Measurements from ENCODE around the gene BSPRY. TPM values are rescaled to one million over a fixed set of nuclear protein-coding genes. Genes with fewer than 3 reads are reported as not detected.

Gene BSPRY
- total and polyA plus RNA-seq, 2 experiments from 2014 or later = 4.8 to 6.6 TPM

GRCh38 chr9:113307396-113307975 lies 41.9 kb upstream of the BSPRY start:
- H3K36me3 ChIP-seq (ENCODE audit: insufficient read depth) = no peaks in the 10 kb centered on the region
- H3K27ac ChIP-seq (ENCODE audit: low read depth) = no peak overlapping the region
- DNase-seq (ENCODE audit: low spot score) (no peak), ATAC-seq (no peak)
- no peaks in the 10 kb centered on the region for H3F3A ChIP-seq (replicated peaks; ENCODE audit: low read depth)
- H3K27me3 ChIP-seq (ENCODE audit: insufficient read depth) = no peaks in the 10 kb centered on the region
- no peaks in the 10 kb centered on the region for H3K4me1 ChIP-seq (ENCODE audit: insufficient read depth)
- TF ChIP-seq STAT1 (IDR thresholded peaks at IDR 0.05; ENCODE audit: unreplicated experiment) (no peak), POLR2AphosphoS5 (IDR thresholded peaks at IDR 0.05; ENCODE audit: low read depth) (no peak), EZH2 (IDR thresholded peaks at IDR 0.05; ENCODE audit: low read depth, unreplicated experiment) (no peak), NANOG (IDR thresholded peaks at IDR 0.05; ENCODE audit: borderline replicate concordance) (no peak), CREB1 (CRISPR knock-in tag; IDR thresholded peaks at IDR 0.05; ENCODE audit: low read depth) (no peak), EZH2phosphoT487 (IDR thresholded peaks at IDR 0.05; ENCODE audit: unreplicated experiment) (no peak)
- H3K79me2 ChIP-seq (replicated peaks; ENCODE audit: insufficient read depth) = no peaks in the 10 kb centered on the region
- Mint-ChIP-seq H3K27me3 (ENCODE audit: insufficient read depth, low read depth, poor library complexity) (peaks cover 3% of the 10 kb centered on the region), H3K27ac (no peak overlapping the region), H3K36me3 (ENCODE audit: low read depth) (no peaks in the 10 kb centered on the region), H3K4me1 (peaks cover 5% of the 10 kb centered on the region; the same call in 1 of the 3 replicates), H3K9me3 (no peaks in the 10 kb centered on the region), H3K4me3 (no peak overlapping the region)
- H3K9me2 ChIP-seq (ENCODE audit: insufficient read depth) = no peaks in the 10 kb centered on the region
- H3K4me3 ChIP-seq = no peak overlapping the region
- H3K4me2 ChIP-seq = no peak overlapping the region
- peaks cover 4% of the 10 kb centered on the region; the same call in 1 of the 2 replicates for H4K20me1 ChIP-seq (replicated peaks; ENCODE audit: insufficient read depth)
- H2AFZ ChIP-seq = no peak overlapping the region

GRCh38 chr9:113309204-113309813 lies 40.0 kb upstream of the BSPRY start:
- Histone ChIP-seq H3K27ac (ENCODE audit: low read depth) (no peak overlapping the region), H2AFZ (no peak overlapping the region), H3F3A (replicated peaks; ENCODE audit: low read depth) (no peaks in the 10 kb centered on the region), H4K20me1 (replicated peaks; ENCODE audit: insufficient read depth) (peaks cover 4% of the 10 kb centered on the region; the same call in 1 of the 2 replicates), H3K9me2 (ENCODE audit: insufficient read depth) (no peaks in the 10 kb centered on the region), H3K27me3 (ENCODE audit: insufficient read depth) (no peaks in the 10 kb centered on the region), H3K4me1 (ENCODE audit: insufficient read depth) (no peaks in the 10 kb centered on the region), H3K4me2 (no peak overlapping the region), H3K36me3 (ENCODE audit: insufficient read depth) (no peaks in the 10 kb centered on the region), H3K79me2 (replicated peaks; ENCODE audit: insufficient read depth) (no peaks in the 10 kb centered on the region), H3K4me3 (no peak overlapping the region)
- H3K9me3 Mint-ChIP-seq = no peaks in the 10 kb centered on the region
- no peaks in the 10 kb centered on the region for H3K36me3 Mint-ChIP-seq (ENCODE audit: low read depth)
- H3K4me3 Mint-ChIP-seq = no peak overlapping the region
- H3K27me3 Mint-ChIP-seq (ENCODE audit: insufficient read depth, low read depth, poor library complexity) = peaks cover 2% of the 10 kb centered on the region
- ATAC-seq (no peak; the same call in 2 of the 3 replicates), DNase-seq (ENCODE audit: low spot score) (peak; percentile 51)
- H3K27ac Mint-ChIP-seq = no peak overlapping the region
- TF ChIP-seq, protein P1, sequence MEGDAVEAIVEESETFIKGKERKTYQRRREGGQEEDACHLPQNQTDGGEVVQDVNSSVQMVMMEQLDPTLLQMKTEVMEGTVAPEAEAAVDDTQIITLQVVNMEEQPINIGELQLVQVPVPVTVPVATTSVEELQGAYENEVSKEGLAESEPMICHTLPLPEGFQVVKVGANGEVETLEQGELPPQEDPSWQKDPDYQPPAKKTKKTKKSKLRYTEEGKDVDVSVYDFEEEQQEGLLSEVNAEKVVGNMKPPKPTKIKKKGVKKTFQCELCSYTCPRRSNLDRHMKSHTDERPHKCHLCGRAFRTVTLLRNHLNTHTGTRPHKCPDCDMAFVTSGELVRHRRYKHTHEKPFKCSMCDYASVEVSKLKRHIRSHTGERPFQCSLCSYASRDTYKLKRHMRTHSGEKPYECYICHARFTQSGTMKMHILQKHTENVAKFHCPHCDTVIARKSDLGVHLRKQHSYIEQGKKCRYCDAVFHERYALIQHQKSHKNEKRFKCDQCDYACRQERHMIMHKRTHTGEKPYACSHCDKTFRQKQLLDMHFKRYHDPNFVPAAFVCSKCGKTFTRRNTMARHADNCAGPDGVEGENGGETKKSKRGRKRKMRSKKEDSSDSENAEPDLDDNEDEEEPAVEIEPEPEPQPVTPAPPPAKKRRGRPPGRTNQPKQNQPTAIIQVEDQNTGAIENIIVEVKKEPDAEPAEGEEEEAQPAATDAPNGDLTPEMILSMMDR (conservative IDR thresholded peaks at IDR 0.05; ENCODE audit: low read depth in 2 of 2) = peak; percentile 76 to 92
- no peak for TF ChIP-seq STAT1 (IDR thresholded peaks at IDR 0.05; ENCODE audit: unreplicated experiment)
- no peaks in the 10 kb centered on the region for H3K4me1 Mint-ChIP-seq

DNA sequence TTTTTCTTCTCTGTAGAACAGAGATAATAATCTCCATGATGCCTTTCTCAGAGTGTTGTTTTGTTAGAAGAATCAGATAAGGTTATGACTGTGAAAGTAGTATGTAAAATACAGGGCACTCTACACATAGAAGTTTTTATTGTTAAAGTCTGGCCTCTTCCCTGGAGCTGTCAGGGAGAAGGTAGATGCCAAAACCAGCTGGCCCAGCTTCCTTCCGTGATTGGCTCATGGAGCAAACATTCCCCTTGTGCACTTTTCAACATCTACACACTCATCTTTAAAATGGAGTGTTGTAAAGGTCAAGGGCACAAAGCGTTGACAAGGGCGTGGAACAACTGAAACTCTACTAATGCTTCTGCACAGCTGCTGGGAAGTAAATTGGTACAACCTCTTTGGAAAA lies 38.8 kb upstream of the BSPRY start:
- H3K9me3 Mint-ChIP-seq = no peaks in the 10 kb centered on the region
- ATAC-seq = no peak
- H2AFZ ChIP-seq = no peak overlapping the region
- no peak for TF ChIP-seq EZH2 (IDR thresholded peaks at IDR 0.05; ENCODE audit: low read depth, unreplicated experiment)
- TF ChIP-seq, protein P1 (conservative IDR thresholded peaks at IDR 0.05; ENCODE audit: low read depth in 2 of 2) = no peak
- TF ChIP-seq JUNB (IDR thresholded peaks at IDR 0.05; ENCODE audit: unreplicated experiment) = no peak
- no peak for TF ChIP-seq CREB1 (CRISPR knock-in tag; IDR thresholded peaks at IDR 0.05; ENCODE audit: low read depth)
- TF ChIP-seq REST (IDR thresholded peaks at IDR 0.05; ENCODE audit: unreplicated experiment) = no peak

More for the DNA sequence above, 38.8 kb upstream of the BSPRY start:
- Mint-ChIP-seq H3K4me1 (no peaks in the 10 kb centered on the region), H3K27me3 (ENCODE audit: insufficient read depth, low read depth, poor library complexity) (peaks cover 2% of the 10 kb centered on the region), H3K27ac (no peak overlapping the region), H3K4me3 (no peak overlapping the region), H3K36me3 (ENCODE audit: low read depth) (no peaks in the 10 kb centered on the region)
- Histone ChIP-seq H3K79me2 (replicated peaks; ENCODE audit: insufficient read depth) (no peaks in the 10 kb centered on the region), H3K9me2 (ENCODE audit: insufficient read depth) (no peaks in the 10 kb centered on the region), H3K27ac (ENCODE audit: low read depth) (no peak overlapping the region), H3K36me3 (ENCODE audit: insufficient read depth) (no peaks in the 10 kb centered on the region), H4K20me1 (replicated peaks; ENCODE audit: insufficient read depth) (peaks cover 4% of the 10 kb centered on the region; the same call in 1 of the 2 replicates), H3F3A (replicated peaks; ENCODE audit: low read depth) (no peaks in the 10 kb centered on the region), H3K4me2 (no peak overlapping the region), H3K4me1 (ENCODE audit: insufficient read depth) (no peaks in the 10 kb centered on the region), H3K27me3 (ENCODE audit: insufficient read depth) (no peaks in the 10 kb centered on the region), H3K4me3 (no peak overlapping the region)
- DNase-seq (ENCODE audit: low spot score) = no peak
